H1 (cell line): Measurements from ENCODE around the gene IQGAP1. TPM values are rescaled to one million over a fixed set of nuclear protein-coding genes. Genes with fewer than 3 reads are reported as not detected.

Experiments used
- CTCF ChIA-PET: fragments of 300-600 bp; sonication (Branson Sonifier 250); formaldehyde crosslinking; loops from one replicate; lab custom pipeline; 2021; ENCODE audit not compliant: partially characterized antibody; lab: Charles Lee
- POLR2A ChIA-PET: fragments of 300-600 bp; sonication (Branson Sonifier 250); formaldehyde crosslinking; loops from one replicate; lab custom pipeline; 2021; ENCODE audit warnings: inconsistent platforms; ENCODE audit not compliant: partially characterized antibody; lab: Charles Lee
- DNase-seq, 2 experiments: peaks; one replicate each; pipeline versions ENCODE4 v3.0.0 to v3.0.0-alpha.2; 2010 to 2022; ENCODE audit warnings: low spot score in 2 of 2, low read depth in 1 of 2, mixed read lengths in 1 of 2
- FAIRE-seq: peaks from 2 replicates; lab custom pipeline; 2011; peaks lifted over from hg19 to GRCh38; lab: Jason Lieb, UNC
- H2AFZ ChIP-seq: 2 replicates; pipeline ENCODE4 v1.8.1; 2012; ENCODE audit warnings: low read length, inconsistent platforms
- H2AK5ac ChIP-seq: 2 replicates; pipeline ENCODE4 v1.6.1; 2013; ENCODE audit warnings: low read depth, low read length
- H2BK120ac ChIP-seq: replicated peaks from 2 replicates; pipeline ENCODE3; 2013; ENCODE audit warnings: low read depth, low read length, inconsistent platforms
- H2BK12ac ChIP-seq: 2 replicates; pipeline ENCODE4 v1.6.1; 2013; ENCODE audit warnings: low read depth, low read length
- H2BK15ac ChIP-seq: 2 replicates; pipeline ENCODE4 v1.6.1; 2013; ENCODE audit warnings: low read length
- H2BK20ac ChIP-seq: 2 replicates; pipeline ENCODE4 v1.6.1; 2013; ENCODE audit warnings: low read length
- H2BK5ac ChIP-seq: 2 replicates; pipeline ENCODE4 v1.6.1; 2013; ENCODE audit warnings: low read depth, low read length
- H3K14ac ChIP-seq: 2 replicates; pipeline ENCODE4 v1.6.1; 2013; ENCODE audit warnings: inconsistent platforms; ENCODE audit not compliant: insufficient read length
- H3K18ac ChIP-seq: 2 replicates; pipeline ENCODE4 v1.6.1; 2013; ENCODE audit warnings: low read length; ENCODE audit errors: extremely low read depth
- H3K23ac ChIP-seq: 2 replicates; pipeline ENCODE4 v1.6.1; 2013; ENCODE audit warnings: inconsistent platforms; ENCODE audit not compliant: insufficient read length
- H3K23me2 ChIP-seq: 2 replicates; pipeline ENCODE4 v1.6.1; 2013; ENCODE audit warnings: low read depth, low read length
- H3K27ac ChIP-seq: 2 replicates; pipeline ENCODE4 v1.6.1; 2011; ENCODE audit warnings: low read depth, low read length, inconsistent platforms
- H3K27me3 ChIP-seq, 4 experiments: replicated peaks in 1 of 4; 1 replicate in 1 of 4; 2 replicates in 3 of 4; pipeline versions ENCODE4 v1.6.1 to v1.8.1; 2011 to 2013; ENCODE audit warnings: low read length in 3 of 4, mild to moderate bottlenecking in 3 of 4, inconsistent platforms in 2 of 4, mixed read lengths in 2 of 4, moderate library complexity in 1 of 4; ENCODE audit not compliant: control insufficient read depth in 3 of 4, insufficient read depth in 3 of 4; ENCODE audit errors: extremely low read depth in 1 of 4
- H3K36me3 ChIP-seq, 4 experiments: 2 replicates each; pipeline versions ENCODE4 v1.6.1 to v1.8.1; 2011 to 2013; ENCODE audit warnings: mild to moderate bottlenecking in 4 of 4, low read length in 3 of 4, moderate library complexity in 2 of 4, control low read depth in 1 of 4, inconsistent platforms in 1 of 4; ENCODE audit not compliant: insufficient read depth in 4 of 4, control insufficient read depth in 2 of 4
- H3K4ac ChIP-seq: replicated peaks from 2 replicates; pipeline ENCODE3; 2013; ENCODE audit warnings: low read length, low read depth, mixed read lengths, inconsistent platforms; ENCODE audit not compliant: insufficient read length
- H3K4me1 ChIP-seq, 4 experiments: replicated peaks in 1 of 4; 1 replicate in 1 of 4; 2 replicates in 3 of 4; pipeline versions ENCODE4 v1.6.1 to v1.8.1; 2011 to 2013; ENCODE audit warnings: low read length in 3 of 4, inconsistent platforms in 2 of 4, mixed read lengths in 1 of 4; ENCODE audit not compliant: insufficient read depth in 4 of 4, control insufficient read depth in 3 of 4
- H3K4me2 ChIP-seq, 2 experiments: 2 replicates each; pipeline versions ENCODE4 v1.6.1 to v1.8.1; 2011 to 2013; ENCODE audit warnings: low read depth in 2 of 2, low read length in 2 of 2, control low read depth in 1 of 2, inconsistent platforms in 1 of 2, mild to moderate bottlenecking in 1 of 2; ENCODE audit not compliant: insufficient read depth in 1 of 2
- H3K4me3 ChIP-seq, 4 experiments: fragments of 200-600, 300-600 bp in 1 of 4; sonication (generic), shearing (Covaris generic), sonication (Bioruptor Twin) in 1 of 4; 2 replicates each; pipeline versions ENCODE4 v1.5.1 to v1.8.1; 2011 to 2016; ENCODE audit warnings: low read length in 4 of 4, low read depth in 3 of 4, control low read depth in 2 of 4, inconsistent platforms in 2 of 4, mild to moderate bottlenecking in 2 of 4, mixed read lengths in 1 of 4, moderate library complexity in 1 of 4; ENCODE audit not compliant: insufficient read depth in 2 of 4; ENCODE audit errors: extremely low read depth in 1 of 4
- H3K56ac ChIP-seq: replicated peaks from 2 replicates; pipeline ENCODE3; 2013; ENCODE audit warnings: low read depth, mild to moderate bottlenecking, mixed read lengths, low read length, inconsistent platforms; ENCODE audit not compliant: insufficient read length
- H3K79me1 ChIP-seq: 2 replicates; pipeline ENCODE4 v1.6.1; 2013; ENCODE audit warnings: low read depth, low read length, control low read depth
- H3K79me2 ChIP-seq, 2 experiments: 2 replicates each; pipeline versions ENCODE4 v1.6.1 to v1.8.1; 2012 to 2013; ENCODE audit warnings: low read length in 2 of 2, mild to moderate bottlenecking in 2 of 2, inconsistent platforms in 1 of 2; ENCODE audit not compliant: insufficient read depth in 2 of 2, control insufficient read depth in 1 of 2
- H3K9ac ChIP-seq, 4 experiments: replicated peaks in 1 of 4; 1 replicate in 1 of 4; 2 replicates in 3 of 4; pipeline versions ENCODE4 v1.6.1 to v1.8.1; 2011 to 2013; ENCODE audit warnings: low read depth in 3 of 4, low read length in 3 of 4, control low read depth in 2 of 4, mild to moderate bottlenecking in 2 of 4, moderate library complexity in 2 of 4, inconsistent platforms in 1 of 4; ENCODE audit errors: extremely low read depth in 1 of 4
- H3K9me3 ChIP-seq, 2 experiments: 2 replicates each; pipeline versions ENCODE4 v1.6.1 to v1.8.1; 2012 to 2013; ENCODE audit warnings: mild to moderate bottlenecking in 2 of 2, moderate library complexity in 2 of 2, control low read depth in 1 of 2, inconsistent platforms in 1 of 2, low read depth in 1 of 2, low read length in 1 of 2, mixed read lengths in 1 of 2; ENCODE audit not compliant: insufficient read depth in 2 of 2
- H4K20me1 ChIP-seq, 2 experiments: replicated peaks in 1 of 2; 2 replicates each; pipeline versions ENCODE3 to v1.8.1; 2011 to 2013; ENCODE audit warnings: inconsistent platforms in 2 of 2, low read length in 2 of 2, mild to moderate bottlenecking in 1 of 2; ENCODE audit not compliant: insufficient read depth in 2 of 2, control insufficient read depth in 1 of 2
- H4K5ac ChIP-seq: 2 replicates; pipeline ENCODE4 v1.6.1; 2013; ENCODE audit warnings: low read length, low read depth, mixed read lengths, inconsistent platforms; ENCODE audit not compliant: insufficient read length
- H4K8ac ChIP-seq: 2 replicates; pipeline ENCODE4 v1.8.0; 2013; ENCODE audit warnings: mild to moderate bottlenecking, moderate library complexity, low read length, inconsistent platforms; ENCODE audit not compliant: insufficient read depth; ENCODE audit errors: extremely low read depth
- H4K91ac ChIP-seq: replicated peaks from 2 replicates; pipeline ENCODE3; 2013; ENCODE audit warnings: low read length, mixed read lengths, inconsistent platforms; ENCODE audit not compliant: insufficient read length
- ATF2 ChIP-seq: IDR thresholded peaks from 2 replicates; pipeline ENCODE4 v1.6.1; 2012; ENCODE audit warnings: low read length, inconsistent platforms
- BCL11A ChIP-seq, 2 experiments: IDR thresholded peaks; one replicate each; pipeline ENCODE4 v1.6.1; 2011; ENCODE audit warnings: low read depth in 2 of 2, low read length in 2 of 2, mild to moderate bottlenecking in 2 of 2
- CBX5 ChIP-seq: fragments of 300-800, 300-1000 bp; sonication (generic); IDR thresholded peaks from 2 replicates; pipeline ENCODE4 v1.7.1; 2016; ENCODE audit warnings: antibody characterized with exemption, low read length, low read depth
- EP300 ChIP-seq, 2 experiments: IDR thresholded peaks; 1 replicate in 1 of 2; 2 replicates in 1 of 2; pipeline ENCODE4 v1.6.1; 2011 to 2012; ENCODE audit warnings: low read depth in 2 of 2, low read length in 2 of 2, mild to moderate bottlenecking in 2 of 2, borderline replicate concordance in 1 of 2, inconsistent platforms in 1 of 2, moderate library complexity in 1 of 2
- GTF2F1 ChIP-seq: IDR thresholded peaks from 2 replicates; pipeline ENCODE4 v1.6.1; 2012; ENCODE audit warnings: low read depth, low read length, improper control_type of control experiment, borderline replicate concordance
- HDAC6 ChIP-seq: IDR thresholded peaks from one replicate; pipeline ENCODE4 v1.7.1; 2012; ENCODE audit warnings: low read depth, mild to moderate bottlenecking, inconsistent platforms, low read length, moderate library complexity
- KDM4A ChIP-seq: IDR thresholded peaks from one replicate; pipeline ENCODE4 v1.7.1; 2012; ENCODE audit warnings: low read depth, mild to moderate bottlenecking, moderate library complexity, low read length, inconsistent platforms; ENCODE audit not compliant: severe bottlenecking
- MAX ChIP-seq: IDR thresholded peaks from 2 replicates; pipeline ENCODE4 v1.6.1; 2012; ENCODE audit warnings: inconsistent platforms
- NANOG ChIP-seq: IDR thresholded peaks from 2 replicates; pipeline ENCODE4 v1.6.1; 2011; ENCODE audit warnings: low read length, low read depth, mild to moderate bottlenecking, inconsistent platforms; ENCODE audit not compliant: insufficient read depth, poor library complexity, severe bottlenecking
- RNF2 ChIP-seq: fragments of 200-900, 300-1000 bp; sonication (generic); IDR thresholded peaks from 2 replicates; pipeline ENCODE4 v1.7.1; 2016; ENCODE audit warnings: borderline replicate concordance, low read depth, mild to moderate bottlenecking, antibody characterized with exemption, low read length; ENCODE audit not compliant: poor library complexity, severe bottlenecking; ENCODE audit errors: missing control alignments
- polyA plus RNA-seq, 7 experiments: library from polyadenylated mRNA; depleted of rRNA in 3 of 7; stranded (reverse) in 5 of 7; unstranded in 2 of 7; fragments of >200 nt in 5 of 7; fragments of 200-250 nt in 2 of 7; gene quantifications; 1 replicate in 5 of 7; 2 replicates in 1 of 7; 4 replicates in 1 of 7; pipeline versions ENCODE4 v1.2.1 to v1.2.3, GENCODE V29; 2011 to 2013; ENCODE audit warnings: missing spikeins in 2 of 7, mixed read lengths in 2 of 7
- total RNA-seq: library from RNA; stranded (reverse); fragmentation: NEBNext Ultra II Directional; extraction: Animal tissue kit (Norgen Biotek cat#: 25700); gene quantifications from 2 replicates; pipeline ENCODE4 v1.2.1, GENCODE V29; 2021

Gene IQGAP1
- total and polyA plus RNA-seq, 2 of the 8 experiments (the other 6 are each of a cell fraction or from before 2014, with no cell fraction given), result 56.0 to 138 TPM

- no peak overlapping the region for H3K4me2 ChIP-seq
- H2AFZ ChIP-seq, result no peak overlapping the region
- no peak overlapping the region for H4K91ac ChIP-seq
- H3K27me3 ChIP-seq, result no peaks in the 10 kb centered on the region
- ChIA-PET POLR2A (interaction anchor here (1.3 to 1.6 kb wide), 3 partner anchors 10 to 14 kb away, joined by 3 to 12 read pairs (median 5); partner anchors contain the start of gene IQGAP1), CTCF (interaction anchor here (0.8 to 1.7 kb wide), 5 partner anchors 10 to 82 kb away, joined by 3 to 8 read pairs (median 3); no protein-coding TSS in a partner anchor)
- no peak overlapping the region for H3K56ac ChIP-seq
- no peaks in the 10 kb centered on the region for H3K36me3 ChIP-seq
- H2BK20ac ChIP-seq, result no peak overlapping the region
- H2BK120ac ChIP-seq, result no peak overlapping the region
- H4K20me1 ChIP-seq, result no peaks in the 10 kb centered on the region
- no peak overlapping the region for H2BK15ac ChIP-seq
- H4K8ac ChIP-seq, result no peak overlapping the region
- H4K5ac ChIP-seq, result no peak overlapping the region
- DNase-seq, result no peak
- no peak overlapping the region for H3K23ac ChIP-seq
- no peak for FAIRE-seq
- TF ChIP-seq MAX, result no peak
- TF ChIP-seq BCL11A (IDR thresholded peaks at IDR 0.05; ENCODE audit: low read depth in 2 of 2, low read length in 2 of 2), result no peak
- TF ChIP-seq ATF2, result no peak
- no peak for TF ChIP-seq RNF2
- no peak for TF ChIP-seq KDM4A
- TF ChIP-seq NANOG, result no peak
- no peak for TF ChIP-seq CBX5
- no peak for TF ChIP-seq EP300 (IDR thresholded peaks at IDR 0.05; ENCODE audit: borderline replicate concordance in 1 of 2, low read depth in 2 of 2, low read length in 2 of 2)
- no peak for TF ChIP-seq GTF2F1
- TF ChIP-seq HDAC6, result no peak
- no peak overlapping the region for H3K18ac ChIP-seq
- H2BK12ac ChIP-seq, result peak overlapping the region; percentile 62; the same call in 1 of the 2 replicates
- no peak overlapping the region for H3K4ac ChIP-seq
- H3K23me2 ChIP-seq, result no peaks in the 10 kb centered on the region
- 0 out of 2 replicates have a peak overlapping the region, but pooled peaks have one; percentile 3 for H3K27ac ChIP-seq
- H3K4me3 ChIP-seq, result no peak overlapping the region
- H2AK5ac ChIP-seq, result 0 out of 2 replicates have a peak overlapping the region, but pooled peaks have one; percentile 28
- no peaks in the 10 kb centered on the region for H3K9me3 ChIP-seq
- H3K79me1 ChIP-seq, result no peaks in the 10 kb centered on the region
- H3K79me2 ChIP-seq, result peaks cover 19 to 95% of the 10 kb centered on the region in 2 experiments
- H2BK5ac ChIP-seq, result peak overlapping the region; percentile 2; the same call in 1 of the 2 replicates
- H3K9ac ChIP-seq, result no peak overlapping the region
- no peak overlapping the region for H3K14ac ChIP-seq
- H3K4me1 ChIP-seq, result peaks cover 10 to 21% (median 19%) of the 10 kb centered on the region in 4 experiments
Observed at GRCh38 chr15:90402223-90402622, 14.2 kb downstream of the IQGAP1 start.
